ENCODE results near the gene SLC38A6. TPM values are rescaled to one million over a fixed set of nuclear protein-coding genes. Genes with fewer than 3 reads are reported as not detected.

SLC38A6 gene
- total and polyA plus RNA-seq, 7 donors: 1.5 to 11.9 (median 4.9) TPM

DNA sequence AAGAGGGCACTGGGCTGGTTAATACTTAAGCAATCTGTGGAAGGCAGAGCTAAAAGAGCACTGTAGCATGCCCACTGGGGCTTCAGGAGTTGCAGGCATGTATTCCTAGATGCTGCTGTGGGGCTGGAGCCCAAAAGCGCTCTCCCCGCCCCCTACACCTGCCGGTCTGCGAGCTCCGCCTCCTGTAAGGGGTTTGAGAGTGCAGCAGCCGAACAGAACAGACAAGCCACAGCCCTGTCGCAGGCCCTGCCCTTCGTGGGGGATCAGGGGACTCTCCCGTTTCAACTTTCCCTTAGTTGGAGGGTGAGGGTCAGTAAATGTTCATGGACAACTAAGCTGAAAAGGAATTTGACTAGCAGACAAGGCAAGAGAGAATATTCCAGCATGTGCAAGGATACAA is 17.6 kb downstream of the SLC38A6 start:
- H3K4me1 ChIP-seq: no peaks in the 10 kb centered on the region
- H3K36me3 ChIP-seq (ENCODE audit: insufficient read depth in 1 of 2, low read depth in 1 of 2): peaks cover 0 to 11% of the 10 kb centered on the region in 2 donors
- H3K9me3 ChIP-seq: no peaks in the 10 kb centered on the region
- no peak overlapping the region for H3K27ac ChIP-seq
- no peaks in the 10 kb centered on the region for H3K27me3 ChIP-seq (ENCODE audit: insufficient read depth in 3 of 3, low read length in 2 of 3)
- no peak overlapping the region for H3K4me3 ChIP-seq
- TF ChIP-seq, protein P1, sequence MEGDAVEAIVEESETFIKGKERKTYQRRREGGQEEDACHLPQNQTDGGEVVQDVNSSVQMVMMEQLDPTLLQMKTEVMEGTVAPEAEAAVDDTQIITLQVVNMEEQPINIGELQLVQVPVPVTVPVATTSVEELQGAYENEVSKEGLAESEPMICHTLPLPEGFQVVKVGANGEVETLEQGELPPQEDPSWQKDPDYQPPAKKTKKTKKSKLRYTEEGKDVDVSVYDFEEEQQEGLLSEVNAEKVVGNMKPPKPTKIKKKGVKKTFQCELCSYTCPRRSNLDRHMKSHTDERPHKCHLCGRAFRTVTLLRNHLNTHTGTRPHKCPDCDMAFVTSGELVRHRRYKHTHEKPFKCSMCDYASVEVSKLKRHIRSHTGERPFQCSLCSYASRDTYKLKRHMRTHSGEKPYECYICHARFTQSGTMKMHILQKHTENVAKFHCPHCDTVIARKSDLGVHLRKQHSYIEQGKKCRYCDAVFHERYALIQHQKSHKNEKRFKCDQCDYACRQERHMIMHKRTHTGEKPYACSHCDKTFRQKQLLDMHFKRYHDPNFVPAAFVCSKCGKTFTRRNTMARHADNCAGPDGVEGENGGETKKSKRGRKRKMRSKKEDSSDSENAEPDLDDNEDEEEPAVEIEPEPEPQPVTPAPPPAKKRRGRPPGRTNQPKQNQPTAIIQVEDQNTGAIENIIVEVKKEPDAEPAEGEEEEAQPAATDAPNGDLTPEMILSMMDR (IDR thresholded peaks at IDR 0.05): no peak
- 93 to 97% (median 96%) methylated on average over 9 of the region's 9 CpGs for WGBS, 3 donors
- DNase-seq (no peak), ATAC-seq (no peak)
- intact Hi-C loops (cut with DNase I): no loop called here

DNA sequence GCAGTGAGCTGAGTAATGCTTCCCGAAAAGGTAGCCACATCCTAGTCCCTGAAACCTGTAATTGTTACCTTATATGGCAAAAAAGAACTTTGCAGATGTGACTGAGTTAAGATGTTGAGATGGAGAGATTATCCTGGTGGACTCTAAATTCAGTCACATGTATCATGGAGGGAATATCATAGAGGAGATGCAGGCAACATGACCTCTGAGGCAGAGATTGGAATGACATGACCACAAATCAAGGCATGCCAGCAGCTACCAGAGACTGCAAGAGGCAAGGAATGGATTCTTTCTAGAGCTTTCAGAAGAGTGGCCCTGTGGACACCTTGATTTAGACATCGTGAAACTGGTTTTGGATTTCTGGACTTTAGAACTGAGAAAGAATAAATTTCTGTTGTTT is 18.5 kb downstream of the SLC38A6 start:
- H3K9me3 ChIP-seq: no peaks in the 10 kb centered on the region
- DNase-seq (no peak), ATAC-seq (no peak)
- 95 to 96% (median 95%) methylated on average over 2 of the region's 2 CpGs for WGBS, 3 donors
- H3K27ac ChIP-seq: no peak overlapping the region
- intact Hi-C loops (cut with DNase I): no loop called here
- no peaks in the 10 kb centered on the region for H3K4me1 ChIP-seq
- H3K27me3 ChIP-seq (ENCODE audit: insufficient read depth in 3 of 3, low read length in 2 of 3): no peaks in the 10 kb centered on the region
- TF ChIP-seq, protein P1 (IDR thresholded peaks at IDR 0.05): no peak
- H3K4me3 ChIP-seq: no peak overlapping the region
- H3K36me3 ChIP-seq (ENCODE audit: insufficient read depth in 1 of 2, low read depth in 1 of 2): peaks cover 0 to 2% of the 10 kb centered on the region in 2 donors

DNA sequence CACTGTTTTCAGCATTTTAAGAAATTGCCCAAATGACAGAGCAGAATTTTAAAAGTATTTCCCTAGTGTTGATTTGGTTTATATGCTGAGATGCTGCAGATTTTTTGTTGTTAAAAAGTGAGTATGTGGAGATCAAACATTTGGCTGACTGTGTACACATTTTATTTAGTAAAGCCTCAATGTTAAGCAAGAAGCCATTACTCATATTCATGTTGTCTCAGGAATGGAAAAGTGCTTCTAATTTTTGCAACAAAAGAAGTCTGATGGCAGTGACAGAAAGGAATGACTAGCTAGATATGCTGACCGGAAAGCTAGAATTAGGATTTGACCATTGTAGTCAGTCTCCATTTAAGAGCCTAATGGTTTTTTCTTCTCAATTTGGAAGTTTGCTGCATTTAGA is 22.5 kb downstream of the SLC38A6 start:
- Histone ChIP-seq H3K4me3 (no peak overlapping the region), H3K9me3 (no peaks in the 10 kb centered on the region), H3K4me1 (no peaks in the 10 kb centered on the region), H3K36me3 (ENCODE audit: insufficient read depth in 1 of 2, low read depth in 1 of 2) (no peaks in the 10 kb centered on the region), H3K27me3 (ENCODE audit: insufficient read depth in 3 of 3, low read length in 2 of 3) (no peaks in the 10 kb centered on the region), H3K27ac (no peak overlapping the region)
- WGBS, 3 donors: 92 to 94% (median 93%) methylated on average over 1 of the region's 1 CpG
- TF ChIP-seq, protein P1 (IDR thresholded peaks at IDR 0.05): no peak
- no peak for DNase-seq
- ATAC-seq: no peak
- intact Hi-C loops (cut with DNase I): no loop called here

DNA sequence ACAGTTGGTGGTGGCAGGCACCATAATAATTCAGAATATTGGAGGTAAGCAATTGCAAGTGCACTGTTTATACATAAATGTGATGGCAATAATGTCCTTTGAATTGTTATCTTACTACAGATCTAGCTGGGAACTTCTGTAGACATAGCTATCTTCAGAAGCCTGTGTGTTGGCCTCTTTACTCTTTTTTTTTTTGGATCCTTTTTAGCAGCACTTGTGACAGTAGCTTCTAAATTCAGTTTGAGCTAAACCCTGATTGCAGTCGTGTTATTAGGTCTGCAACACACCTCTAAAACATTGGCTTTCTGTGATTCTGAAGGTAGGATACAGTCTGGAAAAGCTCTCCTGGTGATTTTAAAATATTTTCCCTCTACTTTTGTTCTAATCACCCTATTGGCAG is 38.5 kb downstream of the SLC38A6 start:
- intact Hi-C loops (cut with DNase I): no loop called here
- H3K4me1 ChIP-seq: peaks cover 19% of the 10 kb centered on the region
- H3K36me3 ChIP-seq (ENCODE audit: insufficient read depth in 1 of 2, low read depth in 1 of 2): no peaks in the 10 kb centered on the region
- no peaks in the 10 kb centered on the region for H3K9me3 ChIP-seq
- ATAC-seq (peak in 2 of 4 donors; percentile 31 to 72), DNase-seq (no peak)
- H3K27ac ChIP-seq: peak overlapping the region; percentile 54
- peak overlapping the region; percentile 22 for H3K4me3 ChIP-seq
- H3K27me3 ChIP-seq (ENCODE audit: insufficient read depth in 3 of 3, low read length in 2 of 3): no peaks in the 10 kb centered on the region
- WGBS, 3 donors: 21 to 28% (median 27%) methylated on average over 1 of the region's 1 CpG
- TF ChIP-seq, protein P1 (IDR thresholded peaks at IDR 0.05): no peak
